HepG2 (cell line): Measurements from ENCODE around the gene INAFM1. TPM values are rescaled to one million over a fixed set of nuclear protein-coding genes. Genes with fewer than 3 reads are reported as not detected.

Experiments
- ATAC-seq: fragments of 200-7000 bp; cut with Tn5 transposase; 3 replicates; pipeline ENCODE4 v1.9.1; 2020; ENCODE audit warnings: mild to moderate bottlenecking, moderate library complexity
- BruUV-seq: library from RNA; stranded (reverse); fragments of 400-500 nt; replicated peaks from 2 replicates; lab custom pipeline; 2021; lab: Mats Ljungman, UMichigan
- CTCF ChIA-PET: fragments of 300-600 bp; formaldehyde crosslinking; extraction: SDS; loops from one replicate; lab custom pipeline; 2021; ENCODE audit warnings: low total read pairs, inconsistent platforms, low intra/inter-chr PET ratio; lab: Yijun Ruan, JAX
- POLR2A ChIA-PET: fragments of 350-600 bp; sonication (Branson Sonifier 250); formaldehyde crosslinking; loops from one replicate; lab custom pipeline; 2020; ENCODE audit warnings: antibody characterized with exemption, inconsistent platforms; lab: Yijun Ruan, JAX
- DNase-seq: peaks from one replicate; pipeline ENCODE4 v3.0.0-alpha.2; 2015; ENCODE audit warnings: low spot score
- FAIRE-seq: peaks from 3 replicates; lab custom pipeline; 2011; peaks lifted over from hg19 to GRCh38; lab: Jason Lieb, UNC
- H2AFZ ChIP-seq: one replicate; pipeline ENCODE4 v1.6.1; 2011; ENCODE audit warnings: low read length, inconsistent platforms
- H3K27ac ChIP-seq: fragments of 300-600 bp; 3 replicates; pipeline ENCODE4 v1.8.0; 2011; ENCODE audit warnings: mixed run types, mild to moderate bottlenecking, mixed read lengths, low read length, inconsistent platforms; ENCODE audit not compliant: insufficient read depth; ENCODE audit errors: extremely low read length
- H3K27me3 ChIP-seq, 2 experiments: fragments of 200-600 bp in 1 of 2; 2 replicates in 1 of 2; 3 replicates in 1 of 2; pipeline versions ENCODE4 v1.6.0 to v1.8.0; 2011; ENCODE audit warnings: low read length in 2 of 2, mild to moderate bottlenecking in 2 of 2, moderate library complexity in 2 of 2, inconsistent platforms in 1 of 2; ENCODE audit not compliant: insufficient read depth in 2 of 2, control insufficient read depth in 1 of 2
- H3K36me3 ChIP-seq, 2 experiments: fragments of 200-600 bp in 1 of 2; replicated peaks in 1 of 2; 2 replicates in 1 of 2; 3 replicates in 1 of 2; pipeline versions ENCODE4 v1.5.1 to v1.8.0; 2011; ENCODE audit warnings: low read length in 2 of 2, inconsistent platforms in 1 of 2; ENCODE audit not compliant: insufficient read depth in 2 of 2, control insufficient read depth in 1 of 2
- H3K4me1 ChIP-seq: 2 replicates; pipeline ENCODE4 v1.5.1; 2012; ENCODE audit warnings: low read length, inconsistent platforms; ENCODE audit not compliant: insufficient read depth
- H3K4me2 ChIP-seq: 2 replicates; pipeline ENCODE4 v1.6.0; 2011; ENCODE audit warnings: low read depth, low read length, inconsistent platforms
- H3K4me3 ChIP-seq, 3 experiments: fragments of 200-600 bp in 1 of 3; sonication (generic), shearing (Covaris generic) in 1 of 3; replicated peaks in 1 of 3; 2 replicates each; pipeline ENCODE4 v1.5.1; 2011 to 2016; ENCODE audit warnings: low read length in 3 of 3, inconsistent platforms in 2 of 3, low read depth in 2 of 3, mild to moderate bottlenecking in 2 of 3, control low read depth in 1 of 3, mixed read lengths in 1 of 3; ENCODE audit not compliant: insufficient read depth in 1 of 3
- H3K79me2 ChIP-seq: one replicate; pipeline ENCODE4 v1.6.1; 2011; ENCODE audit warnings: low read length, inconsistent platforms; ENCODE audit not compliant: insufficient read depth
- H3K9ac ChIP-seq: 2 replicates; pipeline ENCODE4 v1.6.0; 2011; ENCODE audit warnings: mild to moderate bottlenecking, low read depth, low read length, inconsistent platforms; ENCODE audit not compliant: insufficient read depth
- H3K9me3 ChIP-seq: 2 replicates; pipeline ENCODE4 v1.5.1; 2012; ENCODE audit warnings: mild to moderate bottlenecking, low read length
- H4K20me1 ChIP-seq: 2 replicates; pipeline ENCODE4 v1.6.0; 2011; ENCODE audit warnings: inconsistent platforms, mild to moderate bottlenecking, low read length, moderate library complexity; ENCODE audit not compliant: insufficient read depth
- AHR ChIP-seq: IDR thresholded peaks from 2 replicates; pipeline ENCODE4 v1.6.1; 2018; ENCODE audit warnings: missing genetic modification reagents, missing compliant biosample characterization
- CAMTA2 ChIP-seq: sonication (generic); formaldehyde crosslinking; IDR thresholded peaks from 2 replicates; pipeline ENCODE4 v1.4.0; 2020; ENCODE audit warnings: mild to moderate bottlenecking, missing genetic modification reagents, borderline replicate concordance
- CHCHD3 ChIP-seq: sonication (generic); formaldehyde crosslinking; IDR thresholded peaks from 2 replicates; pipeline ENCODE4 v1.8.0; 2022; ENCODE audit warnings: mild to moderate bottlenecking, missing genetic modification reagents, moderate library complexity
- IRF2 ChIP-seq: IDR thresholded peaks from 2 replicates; pipeline ENCODE4 v1.6.1; 2018; ENCODE audit warnings: missing genetic modification reagents, missing compliant biosample characterization
- KMT2B ChIP-seq: IDR thresholded peaks from 2 replicates; pipeline ENCODE4 v1.6.1; 2016; ENCODE audit warnings: missing genetic modification reagents, missing compliant biosample characterization
- MLLT10 ChIP-seq: sonication (generic); formaldehyde crosslinking; IDR thresholded peaks from 2 replicates; pipeline ENCODE4 v1.4.0; 2020; ENCODE audit warnings: missing genetic modification reagents
- RBFOX2 ChIP-seq: fragments of 200-400 bp; formaldehyde crosslinking; IDR thresholded peaks from 2 replicates; pipeline ENCODE4 v1.6.1; 2017; ENCODE audit warnings: low read depth, mild to moderate bottlenecking, low read length
- SALL1 ChIP-seq: sonication (generic); formaldehyde crosslinking; IDR thresholded peaks from 2 replicates; pipeline ENCODE4 v1.8.0; 2022; ENCODE audit warnings: mild to moderate bottlenecking, missing genetic modification reagents
- SCMH1 ChIP-seq: sonication (generic); formaldehyde crosslinking; IDR thresholded peaks from 2 replicates; pipeline ENCODE4 v1.9.0; 2021; ENCODE audit warnings: missing genetic modification reagents, mild to moderate bottlenecking, borderline replicate concordance
- TOE1 ChIP-seq: sonication (generic); formaldehyde crosslinking; IDR thresholded peaks from 2 replicates; pipeline ENCODE4 v1.4.0; 2020; ENCODE audit warnings: mild to moderate bottlenecking, missing genetic modification reagents
- ZFP1 ChIP-seq: IDR thresholded peaks from 2 replicates; pipeline ENCODE4 v1.6.1; 2016
- ZKSCAN5 ChIP-seq: sonication (generic); formaldehyde crosslinking; IDR thresholded peaks from 2 replicates; pipeline ENCODE4 v1.5.1; 2020; ENCODE audit warnings: mild to moderate bottlenecking, missing genetic modification reagents
- ZNF256 ChIP-seq: sonication (generic); formaldehyde crosslinking; conservative IDR thresholded peaks from 2 replicates; pipeline ENCODE4 v1.4.0; 2020; ENCODE audit warnings: missing genetic modification reagents
- ZNF274 ChIP-seq: sonication (generic); formaldehyde crosslinking; IDR thresholded peaks from 2 replicates; pipeline ENCODE4 v1.5.1; 2020; ENCODE audit warnings: mild to moderate bottlenecking, missing genetic modification reagents
- ZNF530 ChIP-seq: sonication (generic); formaldehyde crosslinking; IDR thresholded peaks from 2 replicates; pipeline ENCODE4 v1.5.0; 2020; ENCODE audit warnings: low read depth, mild to moderate bottlenecking, missing genetic modification reagents
- ZNF557 ChIP-seq: sonication (generic); formaldehyde crosslinking; IDR thresholded peaks from 2 replicates; pipeline ENCODE4 v1.4.0; 2020; ENCODE audit warnings: missing genetic modification reagents
- ZNF564 ChIP-seq: sonication (generic); formaldehyde crosslinking; IDR thresholded peaks from 2 replicates; pipeline ENCODE4 v1.8.1; 2023; ENCODE audit warnings: mild to moderate bottlenecking, missing genetic modification reagents
- WGBS: methylation state at CpG from one replicate; pipeline ENCODE4 v1.1.6; 2017; ENCODE audit warnings: low lambda C conversion rate; 5-methylcytosine and 5-hydroxymethylcytosine counted together
- in situ Hi-C: cut with HindIII; loops from 2 replicates; pipeline ENCODE4 v1.10.0; 2017; ENCODE audit warnings: low pct_unique_long_range_greater_than_20kb; ENCODE audit not compliant: extremely low pct_ligation_motif_present
- intact Hi-C: fragments of 100-400 bp; cut with micrococcal nuclease; formaldehyde crosslinking; loops from one replicate; pipeline ENCODE4 v1.10.0; 2022; ENCODE audit not compliant: unreplicated experiment
- polyA plus RNA-seq, 8 experiments: library from polyadenylated mRNA; depleted of rRNA in 3 of 8; stranded (reverse) in 7 of 8; unstranded in 1 of 8; fragments of >200 nt; fragmentation: Illumina TruSeq in 4 of 8; extraction: Trizol in 4 of 8; gene quantifications; 2 replicates each; pipeline versions ENCODE4 v1.2.1 to v1.2.3, GENCODE V29; 2011 to 2016; ENCODE audit warnings: low read depth in 4 of 8, missing spikeins in 1 of 8, mixed read lengths in 1 of 8; ENCODE audit not compliant: insufficient read depth in 1 of 8
- total RNA-seq, 5 experiments: library from RNA; depleted of rRNA; stranded (reverse); fragments of >200 nt; fragmentation: Illumina TruSeq; extraction: Trizol; gene quantifications; 2 replicates each; pipeline ENCODE4 v1.2.3, GENCODE V29; 2016; ENCODE audit warnings: low read depth in 1 of 5
- TF ChIP-seq, protein P1 (sequence below): sonication (generic); formaldehyde crosslinking; IDR thresholded peaks from 2 replicates; pipeline ENCODE4 v1.5.1; 2020; ENCODE audit warnings: missing genetic modification reagents, mild to moderate bottlenecking, borderline replicate concordance
- TF ChIP-seq, protein P2 (sequence below): sonication (generic); formaldehyde crosslinking; IDR thresholded peaks from 2 replicates; pipeline ENCODE4 v1.4.0; 2020; ENCODE audit warnings: missing genetic modification reagents
- TF ChIP-seq, protein P3 (sequence below): sonication (generic); formaldehyde crosslinking; conservative IDR thresholded peaks from 2 replicates; pipeline ENCODE4 v1.4.0; 2020; ENCODE audit warnings: mild to moderate bottlenecking, missing genetic modification reagents, moderate library complexity
- TF ChIP-seq, protein P4 (sequence below): sonication (generic); formaldehyde crosslinking; IDR thresholded peaks from 2 replicates; pipeline ENCODE4 v1.4.0; 2020; ENCODE audit warnings: missing genetic modification reagents

The INAFM1 gene
- total and polyA plus RNA-seq, 2 of the 13 experiments (the other 11 are each of a cell fraction or from before 2014, with no cell fraction given) = 0.88 to 1.9 TPM

DNA sequence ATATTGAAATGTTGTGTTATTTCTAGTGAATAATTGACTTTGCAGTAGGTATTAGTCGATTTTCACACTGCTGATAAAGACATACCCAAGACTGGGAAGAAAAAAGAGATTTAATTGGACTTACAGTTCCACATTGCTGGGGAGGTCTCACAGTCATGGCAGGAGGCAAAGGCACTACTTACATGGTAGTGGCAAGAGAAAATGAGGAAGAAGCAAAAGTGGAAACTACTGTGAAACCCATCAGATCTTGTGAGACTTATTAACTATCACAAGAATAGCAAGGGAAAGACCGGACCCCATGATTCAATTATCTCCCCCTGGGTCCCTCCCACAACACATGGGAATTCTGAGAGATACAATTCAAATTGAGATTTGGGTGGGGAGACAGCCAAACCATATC, 47.4 kb downstream of the INAFM1 start (continued):
- TF ChIP-seq, protein P1, sequence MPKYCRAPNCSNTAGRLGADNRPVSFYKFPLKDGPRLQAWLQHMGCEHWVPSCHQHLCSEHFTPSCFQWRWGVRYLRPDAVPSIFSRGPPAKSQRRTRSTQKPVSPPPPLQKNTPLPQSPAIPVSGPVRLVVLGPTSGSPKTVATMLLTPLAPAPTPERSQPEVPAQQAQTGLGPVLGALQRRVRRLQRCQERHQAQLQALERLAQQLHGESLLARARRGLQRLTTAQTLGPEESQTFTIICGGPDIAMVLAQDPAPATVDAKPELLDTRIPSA (CRISPR knock-in tag) = no peak
- TF ChIP-seq AHR (no peak), CAMTA2 (CRISPR knock-in tag) (no peak), ZNF256 (CRISPR knock-in tag) (no peak), ZFP1 (CRISPR knock-in tag) (no peak), ZKSCAN5 (CRISPR knock-in tag) (no peak), ZNF564 (no peak), MLLT10 (no peak)
- TF ChIP-seq, protein P2, sequence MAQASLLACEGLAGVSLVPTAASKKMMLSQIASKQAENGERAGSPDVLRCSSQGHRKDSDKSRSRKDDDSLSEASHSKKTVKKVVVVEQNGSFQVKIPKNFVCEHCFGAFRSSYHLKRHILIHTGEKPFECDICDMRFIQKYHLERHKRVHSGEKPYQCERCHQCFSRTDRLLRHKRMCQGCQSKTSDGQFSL (CRISPR knock-in tag) = no peak
- TF ChIP-seq, protein P3, sequence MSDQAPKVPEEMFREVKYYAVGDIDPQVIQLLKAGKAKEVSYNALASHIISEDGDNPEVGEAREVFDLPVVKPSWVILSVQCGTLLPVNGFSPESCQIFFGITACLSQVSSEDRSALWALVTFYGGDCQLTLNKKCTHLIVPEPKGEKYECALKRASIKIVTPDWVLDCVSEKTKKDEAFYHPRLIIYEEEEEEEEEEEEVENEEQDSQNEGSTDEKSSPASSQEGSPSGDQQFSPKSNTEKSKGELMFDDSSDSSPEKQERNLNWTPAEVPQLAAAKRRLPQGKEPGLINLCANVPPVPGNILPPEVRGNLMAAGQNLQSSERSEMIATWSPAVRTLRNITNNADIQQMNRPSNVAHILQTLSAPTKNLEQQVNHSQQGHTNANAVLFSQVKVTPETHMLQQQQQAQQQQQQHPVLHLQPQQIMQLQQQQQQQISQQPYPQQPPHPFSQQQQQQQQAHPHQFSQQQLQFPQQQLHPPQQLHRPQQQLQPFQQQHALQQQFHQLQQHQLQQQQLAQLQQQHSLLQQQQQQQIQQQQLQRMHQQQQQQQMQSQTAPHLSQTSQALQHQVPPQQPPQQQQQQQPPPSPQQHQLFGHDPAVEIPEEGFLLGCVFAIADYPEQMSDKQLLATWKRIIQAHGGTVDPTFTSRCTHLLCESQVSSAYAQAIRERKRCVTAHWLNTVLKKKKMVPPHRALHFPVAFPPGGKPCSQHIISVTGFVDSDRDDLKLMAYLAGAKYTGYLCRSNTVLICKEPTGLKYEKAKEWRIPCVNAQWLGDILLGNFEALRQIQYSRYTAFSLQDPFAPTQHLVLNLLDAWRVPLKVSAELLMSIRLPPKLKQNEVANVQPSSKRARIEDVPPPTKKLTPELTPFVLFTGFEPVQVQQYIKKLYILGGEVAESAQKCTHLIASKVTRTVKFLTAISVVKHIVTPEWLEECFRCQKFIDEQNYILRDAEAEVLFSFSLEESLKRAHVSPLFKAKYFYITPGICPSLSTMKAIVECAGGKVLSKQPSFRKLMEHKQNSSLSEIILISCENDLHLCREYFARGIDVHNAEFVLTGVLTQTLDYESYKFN (CRISPR knock-in tag) = no peak

DNA sequence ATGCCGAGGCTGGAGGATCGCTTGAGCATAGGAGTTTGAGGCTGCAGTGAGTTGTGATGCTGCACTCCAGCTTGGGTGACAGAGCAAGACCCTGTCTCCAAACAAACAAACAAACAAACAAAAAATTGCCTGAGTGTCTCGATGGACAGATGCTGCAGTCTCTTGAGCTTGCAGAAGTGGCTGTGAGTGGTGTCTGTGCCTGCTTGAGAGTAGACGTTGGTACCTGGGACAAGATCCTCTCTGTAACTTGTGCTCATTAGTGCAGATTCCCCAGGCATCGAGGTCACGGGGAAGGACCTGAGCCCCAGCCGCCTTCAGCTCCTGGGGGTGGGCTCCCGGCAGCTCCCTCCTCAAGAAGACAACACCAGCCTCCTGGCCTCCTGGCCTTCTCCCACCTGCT, 48.7 kb downstream of the INAFM1 start:
- in situ Hi-C loops (no loop called here), intact Hi-C loops (no loop called here)
- Histone ChIP-seq H3K79me2 (no peaks in the 10 kb centered on the region), H3K9ac (no peak overlapping the region), H3K36me3 (no peaks in the 10 kb centered on the region), H3K4me3 (no peak overlapping the region), H3K27ac (no peak overlapping the region), H4K20me1 (no peaks in the 10 kb centered on the region), H3K9me3 (no peaks in the 10 kb centered on the region), H3K4me1 (peaks cover 8% of the 10 kb centered on the region; the same call in 1 of the 2 replicates), H2AFZ (no peak overlapping the region), H3K4me2 (no peak overlapping the region), H3K27me3 (peaks cover 3 to 7% of the 10 kb centered on the region in 2 experiments; a peak in 1 of 5 replicates)
- FAIRE-seq = no peak
- WGBS = 55% methylated on average over 2 of the region's 8 CpGs
- POLR2A ChIA-PET = interaction anchor here (0.8 kb wide), 1 partner anchor 25 kb away, joined by 3 read pairs; no protein-coding TSS in a partner anchor
- CTCF ChIA-PET = no interaction called here
- DNase-seq = no peak
- no peak for ATAC-seq
- no TSS peak for BruUV-seq
- TF ChIP-seq ZNF530 (CRISPR knock-in tag) (no peak), TOE1 (CRISPR knock-in tag) (no peak), IRF2 (CRISPR knock-in tag) (no peak), RBFOX2 (no peak), SCMH1 (CRISPR knock-in tag) (no peak), ZNF274 (CRISPR knock-in tag) (no peak), SALL1 (CRISPR knock-in tag) (no peak), CHCHD3 (CRISPR knock-in tag) (no peak), KMT2B (no peak), ZNF557 (CRISPR knock-in tag) (no peak)
- TF ChIP-seq, protein P4, sequence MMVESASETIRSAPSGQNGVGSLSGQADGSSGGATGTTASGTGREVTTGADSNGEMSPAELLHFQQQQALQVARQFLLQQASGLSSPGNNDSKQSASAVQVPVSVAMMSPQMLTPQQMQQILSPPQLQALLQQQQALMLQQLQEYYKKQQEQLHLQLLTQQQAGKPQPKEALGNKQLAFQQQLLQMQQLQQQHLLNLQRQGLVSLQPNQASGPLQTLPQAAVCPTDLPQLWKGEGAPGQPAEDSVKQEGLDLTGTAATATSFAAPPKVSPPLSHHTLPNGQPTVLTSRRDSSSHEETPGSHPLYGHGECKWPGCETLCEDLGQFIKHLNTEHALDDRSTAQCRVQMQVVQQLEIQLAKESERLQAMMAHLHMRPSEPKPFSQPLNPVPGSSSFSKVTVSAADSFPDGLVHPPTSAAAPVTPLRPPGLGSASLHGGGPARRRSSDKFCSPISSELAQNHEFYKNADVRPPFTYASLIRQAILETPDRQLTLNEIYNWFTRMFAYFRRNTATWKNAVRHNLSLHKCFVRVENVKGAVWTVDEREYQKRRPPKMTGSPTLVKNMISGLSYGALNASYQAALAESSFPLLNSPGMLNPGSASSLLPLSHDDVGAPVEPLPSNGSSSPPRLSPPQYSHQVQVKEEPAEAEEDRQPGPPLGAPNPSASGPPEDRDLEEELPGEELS (CRISPR knock-in tag) = no peak
